Stimulated activated memory B cell treated with anti-CD40 and anti-IgM and Interleukin-4, amounts not matched to agents 10 μg/mL and 1 μg/mL and 100 μg/mL, for 72 hours (primary cell): ENCODE data around the gene TPD52L2.
"Not testable (repeated sequence)": the region's sequence is repeated elsewhere in the genome, so short reads cannot be mapped to it uniquely, and the experiment has no call there.

Source experiments
- ATAC-seq: fragments of 150-1000 bp; cut with Tn5 transposase; 2 replicates; pipeline ENCODE4 v1.10.0; 2021
- H3K27ac Mint-ChIP-seq: one replicate; pipeline ENCODE4 v1.8.0; 2022; ENCODE audit warnings: mild to moderate bottlenecking, mixed read lengths
- H3K27me3 Mint-ChIP-seq: one replicate; pipeline ENCODE4 v1.8.0; 2022; ENCODE audit warnings: mixed read lengths
- H3K36me3 Mint-ChIP-seq: one replicate; pipeline ENCODE4 v1.8.0; 2022; ENCODE audit warnings: mixed read lengths
- H3K4me1 Mint-ChIP-seq: one replicate; pipeline ENCODE4 v1.8.0; 2022; ENCODE audit warnings: mixed read lengths
- H3K4me3 Mint-ChIP-seq: one replicate; pipeline ENCODE4 v1.8.0; 2022; ENCODE audit warnings: mild to moderate bottlenecking, moderate library complexity, mixed read lengths
- H3K9me3 Mint-ChIP-seq: one replicate; pipeline ENCODE4 v1.8.0; 2022; ENCODE audit warnings: mixed read lengths

TPD52L2 gene

DNA sequence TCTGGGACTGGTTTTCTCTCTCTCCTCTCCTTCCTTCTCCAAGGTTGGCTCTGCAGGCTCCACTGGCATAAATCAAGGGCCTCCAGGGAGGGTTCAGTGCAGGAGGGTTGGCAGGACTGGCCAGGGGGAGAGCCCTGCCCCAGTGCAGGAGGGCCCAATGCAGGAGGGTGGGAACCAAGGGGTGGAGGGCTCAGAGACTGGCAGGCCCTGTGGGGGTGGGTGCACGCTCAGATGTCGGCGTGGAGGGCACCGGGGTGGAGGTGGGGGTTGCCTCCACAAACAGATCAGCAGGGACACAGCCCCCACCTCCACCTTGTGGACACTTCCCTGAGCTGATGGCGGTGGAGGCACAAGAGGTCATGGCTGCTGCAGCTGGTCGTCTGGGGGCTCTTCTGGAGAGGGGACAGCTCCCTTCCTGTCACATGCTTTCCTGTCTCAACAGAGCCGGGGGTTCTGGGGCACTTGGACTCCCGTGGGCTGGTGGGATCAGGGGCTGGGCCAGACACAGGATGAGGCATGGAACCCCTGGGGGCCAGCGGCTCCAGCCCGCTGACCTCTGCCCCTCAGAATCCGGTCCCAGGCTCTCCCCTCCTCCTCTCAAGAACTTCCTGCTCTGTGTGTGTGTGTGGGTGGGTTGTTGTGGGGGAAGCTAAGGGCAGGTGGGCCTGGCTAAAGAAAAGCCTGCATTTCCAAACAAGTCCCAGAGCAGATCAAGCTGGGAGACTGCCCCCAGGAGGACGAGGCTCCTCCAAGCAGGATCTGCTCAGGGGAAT is 6.5 kb upstream of the TPD52L2 start:
- Mint-ChIP-seq H3K27me3 (peaks cover 19% of the 10 kb centered on the region), H3K4me3 (no peak overlapping the region), H3K27ac (peak overlapping the region; percentile 53), H3K36me3 (peaks cover 18% of the 10 kb centered on the region), H3K4me1 (peaks cover 61% of the 10 kb centered on the region), H3K9me3 (no peaks in the 10 kb centered on the region)
- peak; percentile 28 for ATAC-seq

GRCh38 chr20:63859166-63859699 is 5.8 kb upstream of the TPD52L2 start:
- Mint-ChIP-seq H3K4me3 (no peak overlapping the region), H3K27ac (peak overlapping the region; percentile 53), H3K9me3 (no peaks in the 10 kb centered on the region), H3K27me3 (peaks cover 16% of the 10 kb centered on the region), H3K36me3 (peaks cover 18% of the 10 kb centered on the region), H3K4me1 (peaks cover 61% of the 10 kb centered on the region)
- ATAC-seq: no peak

DNA sequence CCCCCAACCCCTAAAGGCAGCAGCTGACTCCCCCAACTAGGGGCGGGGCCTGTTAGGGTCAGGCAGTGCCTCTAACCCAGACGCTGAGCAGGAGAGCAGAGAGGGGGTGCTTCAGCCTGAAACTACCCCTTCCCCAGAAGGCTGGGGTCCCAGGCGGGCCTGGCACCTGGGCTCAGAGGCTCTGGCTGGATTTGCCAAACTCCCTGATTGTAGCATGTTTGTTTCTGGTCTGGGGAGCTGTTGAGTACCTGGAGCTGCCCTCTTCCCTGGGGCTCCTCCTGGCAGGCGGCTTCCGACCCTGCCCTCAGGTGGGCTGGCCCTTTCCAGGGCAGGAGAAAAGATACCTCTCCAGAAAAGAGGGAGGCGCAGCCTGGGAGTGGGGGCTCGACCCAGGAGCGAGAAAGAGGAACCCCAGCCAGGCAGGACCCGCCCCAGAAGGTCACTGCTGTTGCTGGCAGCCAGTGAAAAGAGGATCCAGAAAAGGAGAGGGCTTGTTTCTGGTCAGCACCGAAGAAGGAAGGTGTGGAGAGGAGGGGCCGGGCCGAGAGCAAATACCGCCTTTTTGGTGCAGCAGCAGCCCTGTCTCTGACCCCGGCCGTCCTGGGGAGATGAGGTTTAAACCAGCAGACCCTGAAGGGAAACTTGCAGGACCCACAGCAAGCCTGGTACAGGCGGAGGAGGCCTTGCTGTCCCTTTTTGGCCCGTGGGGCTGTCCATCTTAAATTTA is 4.6 kb upstream of the TPD52L2 start:
- Mint-ChIP-seq H3K4me1 (peaks cover 59% of the 10 kb centered on the region), H3K36me3 (peaks cover 18% of the 10 kb centered on the region), H3K4me3 (peak overlapping the region; percentile 20), H3K27me3 (peaks cover 10% of the 10 kb centered on the region), H3K27ac (peak overlapping the region; percentile 60), H3K9me3 (no peaks in the 10 kb centered on the region)
- ATAC-seq: no peak

DNA sequence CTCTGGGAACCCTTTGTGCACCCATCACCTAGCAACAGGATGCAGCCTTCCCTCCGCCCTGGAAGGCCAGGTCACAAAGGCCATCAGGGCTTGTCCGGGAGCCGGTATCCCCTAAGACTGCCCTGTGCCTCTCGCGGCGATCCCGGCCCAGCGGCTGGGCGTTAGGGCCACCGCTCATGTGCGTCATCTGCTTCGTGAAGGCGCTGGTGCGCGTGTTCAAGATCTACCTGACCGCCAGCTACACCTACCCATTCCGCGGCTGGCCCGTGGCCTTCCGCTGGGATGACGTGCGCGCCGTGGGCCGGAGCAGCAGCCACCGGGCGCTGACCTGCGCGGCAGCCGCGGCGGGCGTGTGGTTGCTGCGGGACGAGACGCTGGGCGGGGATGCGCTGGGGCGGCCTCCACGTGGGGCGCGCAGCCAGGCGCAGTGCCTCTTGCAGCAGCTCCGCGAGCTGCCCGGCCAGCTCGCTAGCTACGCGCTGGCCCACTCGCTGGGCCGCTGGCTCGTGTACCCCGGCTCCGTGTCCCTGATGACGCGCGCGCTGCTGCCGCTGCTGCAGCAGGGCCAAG is 3.6 kb upstream of the TPD52L2 start, which contains the start of gene ABHD16B:
Gene ABHD16B, plus strand, starts transcription at position 134 of the 570 bp plus-strand sequence. Its CDS starts 43 bp downstream, at position 177.
- Mint-ChIP-seq H3K27me3 (peaks cover 6% of the 10 kb centered on the region), H3K9me3 (no peaks in the 10 kb centered on the region), H3K4me1 (peaks cover 67% of the 10 kb centered on the region), H3K27ac (peak within 1 kb of the TSS; percentile 60), H3K4me3 (peak within 1 kb of the TSS; percentile 20), H3K36me3 (peaks cover 18% of the 10 kb centered on the region)
- no peak for ATAC-seq

DNA sequence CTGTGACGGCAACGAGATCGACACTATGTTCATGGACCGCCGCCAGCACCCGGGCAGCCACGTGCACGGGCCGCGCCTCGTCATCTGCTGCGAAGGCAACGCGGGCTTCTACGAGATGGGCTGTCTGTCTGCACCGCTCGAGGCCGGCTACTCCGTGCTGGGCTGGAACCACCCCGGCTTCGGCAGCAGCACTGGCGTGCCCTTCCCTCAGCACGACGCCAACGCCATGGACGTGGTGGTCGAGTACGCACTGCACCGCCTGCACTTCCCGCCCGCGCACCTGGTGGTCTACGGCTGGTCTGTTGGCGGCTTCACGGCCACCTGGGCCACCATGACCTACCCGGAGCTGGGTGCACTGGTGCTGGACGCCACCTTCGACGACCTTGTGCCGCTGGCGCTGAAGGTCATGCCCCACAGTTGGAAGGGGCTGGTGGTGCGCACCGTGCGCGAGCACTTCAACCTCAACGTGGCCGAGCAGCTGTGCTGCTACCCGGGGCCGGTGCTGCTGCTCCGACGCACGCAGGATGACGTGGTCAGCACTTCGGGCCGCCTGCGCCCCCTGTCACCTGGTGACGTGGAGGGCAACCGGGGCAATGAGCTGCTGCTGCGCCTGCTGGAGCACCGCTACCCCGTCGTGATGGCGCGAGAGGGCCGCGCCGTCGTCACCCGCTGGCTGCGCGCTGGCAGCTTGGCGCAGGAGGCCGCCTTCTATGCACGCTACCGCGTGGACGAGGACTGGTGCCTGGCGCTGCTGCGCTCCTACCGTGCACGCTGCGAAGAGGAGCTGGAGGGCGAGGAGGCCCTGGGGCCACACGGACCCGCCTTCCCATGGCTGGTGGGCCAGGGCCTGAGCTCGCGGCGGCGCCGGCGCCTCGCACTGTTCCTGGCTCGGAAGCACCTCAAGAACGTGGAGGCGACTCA is 2.8 kb upstream of the TPD52L2 start:
- Mint-ChIP-seq H3K4me3 (no peak overlapping the region), H3K9me3 (no peaks in the 10 kb centered on the region), H3K4me1 (peaks cover 62% of the 10 kb centered on the region), H3K27me3 (no peaks in the 10 kb centered on the region), H3K36me3 (peaks cover 18% of the 10 kb centered on the region), H3K27ac (no peak overlapping the region)
- no peak for ATAC-seq

GRCh38 chr20:63863021-63863797 is 1.9 kb upstream of the TPD52L2 start:
- Mint-ChIP-seq H3K27me3 (no peaks in the 10 kb centered on the region), H3K9me3 (no peaks in the 10 kb centered on the region), H3K27ac (peak overlapping the region; percentile 92), H3K36me3 (peaks cover 22% of the 10 kb centered on the region), H3K4me3 (peak overlapping the region; percentile 89), H3K4me1 (peaks cover 56% of the 10 kb centered on the region)
- ATAC-seq: no peak

- H3K9me3 Mint-ChIP-seq: no peaks in the 10 kb centered on the region
- ATAC-seq: peak; percentile 89
- peak overlapping the region; percentile 92 for H3K27ac Mint-ChIP-seq
- H3K27me3 Mint-ChIP-seq: no peaks in the 10 kb centered on the region
- peaks cover 26% of the 10 kb centered on the region for H3K36me3 Mint-ChIP-seq
- H3K4me3 Mint-ChIP-seq: peak overlapping the region; percentile 89
- H3K4me1 Mint-ChIP-seq: peaks cover 51% of the 10 kb centered on the region
Observed at GRCh38 chr20:63863798-63864544, 1.1 kb upstream of the TPD52L2 start.

- Mint-ChIP-seq H3K27ac (peak overlapping the region; percentile 92), H3K27me3 (no peaks in the 10 kb centered on the region), H3K4me3 (peak overlapping the region; percentile 89), H3K36me3 (peaks cover 32% of the 10 kb centered on the region), H3K9me3 (no peaks in the 10 kb centered on the region), H3K4me1 (peaks cover 45% of the 10 kb centered on the region)
- peak; percentile 1 for ATAC-seq
Observed at GRCh38 chr20:63864545-63864977, 509 bp upstream of the TPD52L2 start.

DNA sequence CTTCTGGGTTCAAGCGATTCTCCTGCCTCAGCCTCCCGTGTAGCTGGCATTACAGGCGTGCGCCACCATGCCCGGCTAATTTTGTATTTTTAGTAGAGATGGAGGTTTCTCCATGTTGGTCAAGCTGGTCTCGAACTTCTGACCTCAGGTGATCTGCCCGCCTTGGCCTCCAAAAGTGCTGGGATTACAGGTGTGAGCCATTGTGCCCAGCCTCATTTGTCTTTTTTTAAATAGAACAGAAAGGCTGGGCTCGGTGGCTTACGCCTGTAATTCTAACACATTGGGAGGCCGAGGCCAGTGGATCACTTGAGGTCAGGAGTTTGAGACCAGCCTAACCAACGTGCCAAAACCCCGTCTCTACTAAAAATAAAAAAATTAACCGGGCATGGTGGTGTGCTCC is 2.0 kb downstream of the TPD52L2 start:
- ATAC-seq, H3K4me3 Mint-ChIP-seq: not testable (repeated sequence)

DNA sequence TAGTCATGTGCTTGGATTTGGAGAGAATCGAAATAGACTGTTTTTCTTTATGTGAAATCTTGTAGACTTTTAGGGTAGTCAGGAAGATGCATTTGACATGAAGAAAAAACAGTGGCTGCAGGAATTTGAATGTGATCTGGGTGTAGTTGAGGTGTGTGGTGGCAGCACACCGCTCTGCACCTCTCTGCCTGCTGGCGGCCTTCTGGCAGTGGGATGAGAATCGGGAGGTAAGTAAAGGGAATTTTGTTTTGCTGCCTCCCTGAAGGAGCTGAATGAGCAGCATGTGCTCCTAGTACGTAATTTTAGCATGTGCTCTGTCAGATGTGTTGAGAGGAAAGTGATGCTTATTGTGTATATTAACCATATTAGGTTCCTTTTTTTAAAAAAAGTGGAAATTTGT is 3.2 kb downstream of the TPD52L2 start:
- H3K27me3 Mint-ChIP-seq: no peaks in the 10 kb centered on the region
- peaks cover 30% of the 10 kb centered on the region for H3K4me1 Mint-ChIP-seq
- H3K4me3 Mint-ChIP-seq: no peak overlapping the region
- no peak for ATAC-seq
- no peak overlapping the region for H3K27ac Mint-ChIP-seq
- H3K36me3 Mint-ChIP-seq: peaks cover 18% of the 10 kb centered on the region
- H3K9me3 Mint-ChIP-seq: no peaks in the 10 kb centered on the region

More for the DNA sequence above, 2.0 kb downstream of the TPD52L2 start:
- Mint-ChIP-seq H3K4me1 (peaks cover 35% of the 10 kb centered on the region), H3K36me3 (peaks cover 24% of the 10 kb centered on the region)
- H3K9me3 Mint-ChIP-seq, H3K27ac Mint-ChIP-seq, H3K27me3 Mint-ChIP-seq: not testable (repeated sequence)

DNA sequence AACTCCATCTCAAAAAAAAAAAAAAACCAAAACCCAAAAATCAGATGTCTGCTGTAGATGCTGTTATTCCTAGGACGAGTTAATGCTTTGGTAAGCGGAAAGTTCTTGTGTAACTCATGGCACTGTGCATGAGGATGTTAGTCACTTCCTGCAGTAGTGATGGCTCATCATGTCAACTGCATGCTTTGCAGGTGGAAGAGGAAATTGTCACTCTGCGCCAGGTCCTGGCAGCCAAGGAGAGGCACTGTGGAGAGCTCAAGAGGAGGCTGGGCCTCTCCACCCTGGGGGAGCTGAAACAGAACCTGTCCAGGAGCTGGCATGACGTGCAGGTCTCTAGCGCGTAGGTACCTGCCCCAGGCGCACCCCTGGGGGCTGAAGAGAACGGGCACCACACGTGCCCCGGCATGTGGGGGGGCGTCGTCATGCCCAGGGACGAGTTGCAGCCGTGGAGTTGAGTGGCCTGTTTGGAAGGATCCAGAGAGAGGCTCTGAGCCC is 8.5 kb downstream of the TPD52L2 start:
- Mint-ChIP-seq H3K4me1 (peaks cover 6% of the 10 kb centered on the region), H3K27me3 (no peaks in the 10 kb centered on the region), H3K4me3 (no peak overlapping the region), H3K9me3 (no peaks in the 10 kb centered on the region), H3K27ac (no peak overlapping the region), H3K36me3 (peaks cover 36% of the 10 kb centered on the region)
- no peak for ATAC-seq

DNA sequence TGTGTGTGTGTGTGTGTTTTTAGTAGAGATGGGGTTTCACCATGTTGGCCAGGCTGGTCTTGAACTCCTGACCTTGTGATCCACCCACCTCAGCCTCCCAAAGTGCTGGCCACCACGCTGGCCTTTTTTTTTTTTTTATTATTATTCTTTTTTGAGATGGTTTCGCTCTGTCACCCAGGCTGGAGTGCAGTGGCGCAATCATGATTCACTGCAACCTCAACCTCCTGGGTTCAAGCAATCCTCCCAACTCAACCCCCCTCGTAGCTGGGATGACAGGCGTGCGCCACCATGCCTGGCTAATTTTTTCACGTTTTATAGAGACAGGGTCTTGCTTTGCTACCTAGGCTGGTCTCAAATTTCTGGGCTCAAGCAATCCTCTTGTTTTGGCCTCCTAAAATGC is 9.2 kb downstream of the TPD52L2 start:
- H3K4me3 Mint-ChIP-seq, ATAC-seq, H3K4me1 Mint-ChIP-seq, H3K27me3 Mint-ChIP-seq, H3K9me3 Mint-ChIP-seq, H3K27ac Mint-ChIP-seq: not testable (repeated sequence)
- H3K36me3 Mint-ChIP-seq: peaks cover 38% of the 10 kb centered on the region

DNA sequence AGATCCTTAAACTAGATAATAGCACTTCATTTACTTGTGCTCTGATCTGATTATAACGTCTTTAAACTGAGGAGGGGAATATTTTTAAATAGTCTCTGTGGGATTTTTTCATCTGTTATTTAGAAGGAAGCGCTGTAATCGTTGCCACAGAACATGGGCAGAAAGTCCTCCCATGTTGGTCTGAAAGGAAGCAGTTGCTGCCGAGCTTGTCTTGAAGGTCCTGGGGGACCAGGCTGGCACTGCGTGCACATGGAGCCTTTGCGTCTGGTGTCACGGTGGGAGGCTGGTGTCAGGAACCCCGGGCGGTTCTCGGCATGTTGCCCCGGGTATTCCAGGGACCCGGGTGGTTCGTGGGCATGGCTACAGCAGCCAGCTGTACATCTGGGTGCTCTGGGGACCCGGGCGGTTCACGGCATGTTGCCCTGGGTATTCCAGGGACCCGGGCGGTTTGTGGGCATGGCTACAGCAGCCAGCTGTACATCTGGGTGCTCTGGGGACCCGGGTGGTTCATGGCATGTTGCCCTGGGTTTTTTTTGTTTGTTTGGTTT is 11.5 kb downstream of the TPD52L2 start:
- H3K4me1 Mint-ChIP-seq: peaks cover 6% of the 10 kb centered on the region
- ATAC-seq: no peak
- H3K27ac Mint-ChIP-seq: no peak overlapping the region
- no peaks in the 10 kb centered on the region for H3K9me3 Mint-ChIP-seq
- H3K4me3 Mint-ChIP-seq: no peak overlapping the region
- no peaks in the 10 kb centered on the region for H3K27me3 Mint-ChIP-seq
- peaks cover 35% of the 10 kb centered on the region for H3K36me3 Mint-ChIP-seq
